HepG2 (cell line): ENCODE results near the gene PPFIA3. TPM values are rescaled to one million over a fixed set of nuclear protein-coding genes. Genes with fewer than 3 reads are reported as not detected.

Experiments used
- RARA ChIP-seq: IDR thresholded peaks from 2 replicates; pipeline ENCODE4 v1.6.1; 2016; ENCODE audit warnings: missing genetic modification reagents, missing compliant biosample characterization
- RBAK ChIP-seq: sonication (generic); formaldehyde crosslinking; IDR thresholded peaks from 2 replicates; pipeline ENCODE4 v1.5.1; 2020; ENCODE audit warnings: mild to moderate bottlenecking, missing genetic modification reagents
- ZNF224 ChIP-seq: sonication (generic); formaldehyde crosslinking; IDR thresholded peaks from 2 replicates; pipeline ENCODE4 v1.5.0; 2020; ENCODE audit warnings: mild to moderate bottlenecking, missing genetic modification reagents
- ZNF292 ChIP-seq: sonication (generic); formaldehyde crosslinking; IDR thresholded peaks from 2 replicates; pipeline ENCODE4 v1.8.1; 2022; ENCODE audit warnings: mild to moderate bottlenecking, low read depth, missing genetic modification reagents, borderline replicate concordance
- ZNF331 ChIP-seq: sonication (generic); formaldehyde crosslinking; IDR thresholded peaks from 2 replicates; pipeline ENCODE4 v1.4.0; 2020; ENCODE audit warnings: missing genetic modification reagents
- ZNF33B ChIP-seq: sonication (generic); formaldehyde crosslinking; IDR thresholded peaks from 2 replicates; pipeline ENCODE4 v1.5.1; 2020; ENCODE audit warnings: mild to moderate bottlenecking, missing genetic modification reagents
- ZNF382 ChIP-seq: sonication (generic); formaldehyde crosslinking; IDR thresholded peaks from 2 replicates; pipeline ENCODE4 v1.5.0; 2020; ENCODE audit warnings: missing genetic modification reagents, mild to moderate bottlenecking, borderline replicate concordance
- ZNF567 ChIP-seq: sonication (generic); formaldehyde crosslinking; IDR thresholded peaks from 2 replicates; pipeline ENCODE4 v1.8.1; 2023; ENCODE audit warnings: mild to moderate bottlenecking, missing genetic modification reagents, borderline replicate concordance
- ZSCAN25 ChIP-seq: sonication (generic); formaldehyde crosslinking; IDR thresholded peaks from 2 replicates; pipeline ENCODE4 v1.8.0; 2022; ENCODE audit warnings: mild to moderate bottlenecking, missing genetic modification reagents
- polyA plus RNA-seq, 8 experiments: library from polyadenylated mRNA; depleted of rRNA in 3 of 8; stranded (reverse) in 7 of 8; unstranded in 1 of 8; fragments of >200 nt; fragmentation: Illumina TruSeq in 4 of 8; extraction: Trizol in 4 of 8; gene quantifications; 2 replicates each; pipeline versions ENCODE4 v1.2.1 to v1.2.3, GENCODE V29; 2011 to 2016; ENCODE audit warnings: low read depth in 4 of 8, missing spikeins in 1 of 8, mixed read lengths in 1 of 8; ENCODE audit not compliant: insufficient read depth in 1 of 8
- total RNA-seq, 5 experiments: library from RNA; depleted of rRNA; stranded (reverse); fragments of >200 nt; fragmentation: Illumina TruSeq; extraction: Trizol; gene quantifications; 2 replicates each; pipeline ENCODE4 v1.2.3, GENCODE V29; 2016; ENCODE audit warnings: low read depth in 1 of 5
- TF ChIP-seq, protein P1 (sequence below): sonication (generic); formaldehyde crosslinking; IDR thresholded peaks from one replicate; pipeline ENCODE4 v1.5.1; 2020; ENCODE audit warnings: mild to moderate bottlenecking, missing genetic modification reagents; ENCODE audit errors: not compliant biosample characterization
- TF ChIP-seq, protein P2 (sequence below): sonication (generic); formaldehyde crosslinking; IDR thresholded peaks from 2 replicates; pipeline ENCODE4 v1.5.0; 2020; ENCODE audit warnings: missing genetic modification reagents
- TF ChIP-seq, protein P3 (sequence below): sonication (generic); formaldehyde crosslinking; IDR thresholded peaks from 2 replicates; pipeline ENCODE4 v1.9.0; 2021; ENCODE audit warnings: missing genetic modification reagents, mild to moderate bottlenecking, borderline replicate concordance
- TF ChIP-seq, protein P4 (sequence below): sonication (generic); formaldehyde crosslinking; IDR thresholded peaks from 2 replicates; pipeline ENCODE4 v1.5.1; 2020; ENCODE audit warnings: missing genetic modification reagents, mild to moderate bottlenecking, borderline replicate concordance
- TF ChIP-seq, protein P5 (sequence below): sonication (generic); formaldehyde crosslinking; IDR thresholded peaks from 2 replicates; pipeline ENCODE4 v1.4.0; 2020; ENCODE audit warnings: mild to moderate bottlenecking, missing genetic modification reagents

The PPFIA3 gene
- total and polyA plus RNA-seq, 2 of the 13 experiments (the other 11 are each of a cell fraction or from before 2014, with no cell fraction given) = 6.7 to 8.6 TPM

DNA sequence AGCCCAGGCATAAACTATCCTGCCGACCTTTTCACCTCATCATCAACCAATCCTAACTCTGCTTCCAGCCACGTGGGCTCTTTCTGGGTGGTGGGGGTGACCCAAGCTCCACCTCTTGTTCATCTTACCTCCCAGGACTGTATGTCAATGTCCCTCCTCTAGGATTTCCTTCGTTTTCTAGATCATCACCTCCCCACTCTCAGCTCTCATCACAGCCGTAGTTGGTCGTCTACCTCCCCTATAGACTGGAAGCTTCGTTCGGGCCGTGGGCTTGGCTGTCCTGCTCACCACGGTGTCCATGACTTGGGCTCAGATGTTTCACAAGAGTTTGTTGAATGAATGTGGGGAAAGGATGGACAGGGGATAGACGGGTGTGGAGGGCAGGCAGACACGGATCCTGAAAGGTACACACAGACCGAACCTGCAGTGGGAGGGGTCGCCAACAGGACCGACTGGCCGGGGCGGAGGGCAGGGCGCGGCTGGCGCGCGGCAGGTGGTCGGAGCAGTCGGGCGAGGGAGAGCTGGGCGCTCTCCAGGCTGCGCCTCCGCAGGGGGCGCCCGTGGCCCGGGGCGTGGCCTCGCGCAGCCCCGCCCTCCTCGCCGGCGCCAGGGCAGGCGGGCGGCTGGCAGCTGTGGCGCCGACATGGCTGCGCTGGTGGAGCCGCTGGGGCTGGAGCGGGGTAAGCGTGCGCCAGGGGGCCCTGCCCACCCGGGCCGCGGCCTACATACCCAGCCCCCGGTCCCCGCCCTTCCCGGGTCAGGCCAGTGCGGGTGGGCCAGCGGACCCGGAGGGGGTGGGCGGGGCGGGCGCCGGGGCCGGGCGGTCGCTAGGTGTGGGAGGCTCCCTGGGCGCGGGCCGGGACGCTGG, 5.3 kb upstream of the PPFIA3 start, which contains the start of gene LIN7B (continued):
- TF ChIP-seq, protein P1, sequence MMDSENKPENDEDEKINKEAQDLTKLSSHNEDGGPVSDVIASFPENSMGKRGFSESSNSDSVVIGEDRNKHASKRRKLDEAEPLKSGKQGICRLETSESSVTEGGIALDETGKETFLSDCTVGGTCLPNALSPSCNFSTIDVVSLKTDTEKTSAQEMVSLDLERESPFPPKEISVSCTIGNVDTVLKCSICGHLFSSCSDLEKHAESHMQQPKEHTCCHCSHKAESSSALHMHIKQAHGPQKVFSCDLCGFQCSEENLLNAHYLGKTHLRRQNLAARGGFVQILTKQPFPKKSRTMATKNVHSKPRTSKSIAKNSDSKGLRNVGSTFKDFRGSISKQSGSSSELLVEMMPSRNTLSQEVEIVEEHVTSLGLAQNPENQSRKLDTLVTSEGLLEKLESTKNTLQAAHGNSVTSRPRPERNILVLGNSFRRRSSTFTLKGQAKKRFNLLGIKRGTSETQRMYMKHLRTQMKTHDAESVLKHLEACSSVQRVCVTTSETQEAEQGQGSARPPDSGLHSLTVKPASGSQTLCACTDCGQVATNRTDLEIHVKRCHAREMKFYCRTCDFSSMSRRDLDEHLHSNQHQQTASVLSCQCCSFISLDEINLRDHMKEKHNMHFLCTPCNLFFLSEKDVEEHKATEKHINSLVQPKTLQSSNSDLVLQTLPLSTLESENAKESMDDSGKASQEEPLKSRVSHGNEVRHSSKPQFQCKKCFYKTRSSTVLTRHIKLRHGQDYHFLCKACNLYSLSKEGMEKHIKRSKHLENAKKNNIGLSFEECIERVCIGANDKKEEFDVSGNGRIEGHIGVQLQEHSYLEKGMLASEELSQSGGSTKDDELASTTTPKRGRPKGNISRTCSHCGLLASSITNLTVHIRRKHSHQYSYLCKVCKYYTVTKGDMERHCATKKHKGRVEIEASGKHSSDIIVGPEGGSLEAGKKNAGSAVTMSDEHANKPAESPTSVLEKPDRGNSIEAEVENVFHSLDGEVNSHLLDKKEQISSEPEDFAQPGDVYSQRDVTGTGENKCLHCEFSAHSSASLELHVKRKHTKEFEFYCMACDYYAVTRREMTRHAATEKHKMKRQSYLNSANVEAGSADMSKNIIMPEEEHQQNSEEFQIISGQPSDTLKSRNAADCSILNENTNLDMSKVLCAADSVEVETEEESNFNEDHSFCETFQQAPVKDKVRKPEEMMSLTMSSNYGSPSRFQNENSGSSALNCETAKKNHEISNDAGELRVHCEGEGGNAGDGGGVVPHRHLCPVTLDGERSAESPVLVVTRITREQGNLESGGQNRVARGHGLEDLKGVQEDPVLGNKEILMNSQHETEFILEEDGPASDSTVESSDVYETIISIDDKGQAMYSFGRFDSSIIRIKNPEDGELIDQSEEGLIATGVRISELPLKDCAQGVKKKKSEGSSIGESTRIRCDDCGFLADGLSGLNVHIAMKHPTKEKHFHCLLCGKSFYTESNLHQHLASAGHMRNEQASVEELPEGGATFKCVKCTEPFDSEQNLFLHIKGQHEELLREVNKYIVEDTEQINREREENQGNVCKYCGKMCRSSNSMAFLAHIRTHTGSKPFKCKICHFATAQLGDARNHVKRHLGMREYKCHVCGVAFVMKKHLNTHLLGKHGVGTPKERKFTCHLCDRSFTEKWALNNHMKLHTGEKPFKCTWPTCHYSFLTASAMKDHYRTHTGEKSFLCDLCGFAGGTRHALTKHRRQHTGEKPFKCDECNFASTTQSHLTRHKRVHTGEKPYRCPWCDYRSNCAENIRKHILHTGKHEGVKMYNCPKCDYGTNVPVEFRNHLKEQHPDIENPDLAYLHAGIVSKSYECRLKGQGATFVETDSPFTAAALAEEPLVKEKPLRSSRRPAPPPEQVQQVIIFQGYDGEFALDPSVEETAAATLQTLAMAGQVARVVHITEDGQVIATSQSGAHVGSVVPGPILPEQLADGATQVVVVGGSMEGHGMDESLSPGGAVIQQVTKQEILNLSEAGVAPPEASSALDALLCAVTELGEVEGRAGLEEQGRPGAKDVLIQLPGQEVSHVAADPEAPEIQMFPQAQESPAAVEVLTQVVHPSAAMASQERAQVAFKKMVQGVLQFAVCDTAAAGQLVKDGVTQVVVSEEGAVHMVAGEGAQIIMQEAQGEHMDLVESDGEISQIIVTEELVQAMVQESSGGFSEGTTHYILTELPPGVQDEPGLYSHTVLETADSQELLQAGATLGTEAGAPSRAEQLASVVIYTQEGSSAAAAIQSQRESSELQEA (CRISPR knock-in tag) = peak; percentile 52
- no peak for TF ChIP-seq ZNF224 (CRISPR knock-in tag)
- TF ChIP-seq, protein P2, sequence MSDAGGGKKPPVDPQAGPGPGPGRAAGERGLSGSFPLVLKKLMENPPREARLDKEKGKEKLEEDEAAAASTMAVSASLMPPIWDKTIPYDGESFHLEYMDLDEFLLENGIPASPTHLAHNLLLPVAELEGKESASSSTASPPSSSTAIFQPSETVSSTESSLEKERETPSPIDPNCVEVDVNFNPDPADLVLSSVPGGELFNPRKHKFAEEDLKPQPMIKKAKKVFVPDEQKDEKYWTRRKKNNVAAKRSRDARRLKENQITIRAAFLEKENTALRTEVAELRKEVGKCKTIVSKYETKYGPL = no peak
- no peak for TF ChIP-seq ZNF292 (CRISPR knock-in tag)
- TF ChIP-seq, protein P3, sequence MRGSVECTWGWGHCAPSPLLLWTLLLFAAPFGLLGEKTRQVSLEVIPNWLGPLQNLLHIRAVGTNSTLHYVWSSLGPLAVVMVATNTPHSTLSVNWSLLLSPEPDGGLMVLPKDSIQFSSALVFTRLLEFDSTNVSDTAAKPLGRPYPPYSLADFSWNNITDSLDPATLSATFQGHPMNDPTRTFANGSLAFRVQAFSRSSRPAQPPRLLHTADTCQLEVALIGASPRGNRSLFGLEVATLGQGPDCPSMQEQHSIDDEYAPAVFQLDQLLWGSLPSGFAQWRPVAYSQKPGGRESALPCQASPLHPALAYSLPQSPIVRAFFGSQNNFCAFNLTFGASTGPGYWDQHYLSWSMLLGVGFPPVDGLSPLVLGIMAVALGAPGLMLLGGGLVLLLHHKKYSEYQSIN = no peak
- no peak for TF ChIP-seq RBAK (CRISPR knock-in tag)
- TF ChIP-seq ZNF382 (CRISPR knock-in tag) = no peak
- TF ChIP-seq ZSCAN25 (CRISPR knock-in tag) = 0 out of 2 replicates have a peak, but pooled peaks have one; percentile 14
- TF ChIP-seq, protein P4, sequence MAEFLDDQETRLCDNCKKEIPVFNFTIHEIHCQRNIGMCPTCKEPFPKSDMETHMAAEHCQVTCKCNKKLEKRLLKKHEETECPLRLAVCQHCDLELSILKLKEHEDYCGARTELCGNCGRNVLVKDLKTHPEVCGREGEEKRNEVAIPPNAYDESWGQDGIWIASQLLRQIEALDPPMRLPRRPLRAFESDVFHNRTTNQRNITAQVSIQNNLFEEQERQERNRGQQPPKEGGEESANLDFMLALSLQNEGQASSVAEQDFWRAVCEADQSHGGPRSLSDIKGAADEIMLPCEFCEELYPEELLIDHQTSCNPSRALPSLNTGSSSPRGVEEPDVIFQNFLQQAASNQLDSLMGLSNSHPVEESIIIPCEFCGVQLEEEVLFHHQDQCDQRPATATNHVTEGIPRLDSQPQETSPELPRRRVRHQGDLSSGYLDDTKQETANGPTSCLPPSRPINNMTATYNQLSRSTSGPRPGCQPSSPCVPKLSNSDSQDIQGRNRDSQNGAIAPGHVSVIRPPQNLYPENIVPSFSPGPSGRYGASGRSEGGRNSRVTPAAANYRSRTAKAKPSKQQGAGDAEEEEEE (CRISPR knock-in tag) = no peak
- TF ChIP-seq ZNF567 (CRISPR knock-in tag) = 0 out of 2 replicates have a peak, but pooled peaks have one; percentile 78
- TF ChIP-seq, protein P5, sequence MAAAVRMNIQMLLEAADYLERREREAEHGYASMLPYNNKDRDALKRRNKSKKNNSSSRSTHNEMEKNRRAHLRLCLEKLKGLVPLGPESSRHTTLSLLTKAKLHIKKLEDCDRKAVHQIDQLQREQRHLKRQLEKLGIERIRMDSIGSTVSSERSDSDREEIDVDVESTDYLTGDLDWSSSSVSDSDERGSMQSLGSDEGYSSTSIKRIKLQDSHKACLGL = peak; percentile 24; the same call in 1 of the 2 replicates
- no peak; the same call in 1 of the 2 replicates for TF ChIP-seq ZNF331 (CRISPR knock-in tag)
- 0 out of 2 replicates have a peak, but pooled peaks have one; percentile 44 for TF ChIP-seq ZNF33B (CRISPR knock-in tag)
- TF ChIP-seq RARA (CRISPR knock-in tag) = peak; percentile 31
